ENCODE data around the gene MYOD1.

Gene MYOD1

DNA sequence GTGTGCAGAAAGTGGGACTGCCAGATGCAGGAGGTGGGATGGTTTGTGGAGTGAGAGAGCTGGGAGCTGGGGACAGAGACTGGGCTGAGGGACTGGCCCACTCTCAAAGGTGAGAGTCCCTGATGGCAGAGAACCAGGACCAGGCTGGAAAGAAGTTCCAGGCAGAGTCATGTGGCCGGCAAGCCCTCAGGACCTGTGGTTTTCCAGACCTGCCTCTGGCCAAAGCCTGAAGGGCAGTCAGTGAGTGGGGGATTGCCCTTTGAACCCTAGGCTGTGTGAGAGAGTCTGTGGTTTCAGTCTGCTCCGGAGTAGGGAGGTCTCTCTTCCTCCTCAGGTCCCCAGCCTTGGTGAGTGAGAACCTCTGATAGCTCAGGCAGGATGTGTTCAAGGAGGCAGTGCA is 32.2 kb downstream of the MYOD1 start:
- TF ChIP-seq REST (IDR thresholded peaks at IDR 0.05; ENCODE audit: insufficient read depth in 1 of 2, low read depth in 2 of 2, low read length in 2 of 2), result no peak
- no peak for TF ChIP-seq FOXP2 (optimal IDR thresholded peaks at IDR 0.05; ENCODE audit: borderline replicate concordance, extremely low read depth, extremely low read length, insufficient read depth)
- no peak for TF ChIP-seq POLR2AphosphoS5 (IDR thresholded peaks at IDR 0.05; ENCODE audit: low read depth, low read length)
- no peak for TF ChIP-seq SIN3A (IDR thresholded peaks at IDR 0.05; ENCODE audit: borderline replicate concordance, insufficient read depth, low read length)
- no peak for TF ChIP-seq TAF1 (IDR thresholded peaks at IDR 0.05; ENCODE audit: borderline replicate concordance, insufficient read depth, low read length)

GRCh38 chr11:17752144-17752543 is 32.8 kb downstream of the MYOD1 start:
- TF ChIP-seq SIN3A (IDR thresholded peaks at IDR 0.05; ENCODE audit: borderline replicate concordance, insufficient read depth, low read length), result no peak
- TF ChIP-seq TAF1 (IDR thresholded peaks at IDR 0.05; ENCODE audit: borderline replicate concordance, insufficient read depth, low read length), result no peak
- TF ChIP-seq REST (IDR thresholded peaks at IDR 0.05; ENCODE audit: insufficient read depth in 1 of 2, low read depth in 2 of 2, low read length in 2 of 2), result no peak
- TF ChIP-seq POLR2AphosphoS5 (IDR thresholded peaks at IDR 0.05; ENCODE audit: low read depth, low read length), result no peak
- no peak for TF ChIP-seq FOXP2 (optimal IDR thresholded peaks at IDR 0.05; ENCODE audit: borderline replicate concordance, extremely low read depth, extremely low read length, insufficient read depth)

- TF ChIP-seq SIN3A (IDR thresholded peaks at IDR 0.05; ENCODE audit: borderline replicate concordance, insufficient read depth, low read length), result no peak
Observed at GRCh38 chr11:17753153-17753552, 33.8 kb downstream of the MYOD1 start.

- TF ChIP-seq POLR2AphosphoS5 (IDR thresholded peaks at IDR 0.05; ENCODE audit: low read depth, low read length), result no peak
- no peak for TF ChIP-seq REST (IDR thresholded peaks at IDR 0.05; ENCODE audit: insufficient read depth in 1 of 2, low read depth in 2 of 2, low read length in 2 of 2)
- TF ChIP-seq TAF1 (IDR thresholded peaks at IDR 0.05; ENCODE audit: borderline replicate concordance, insufficient read depth, low read length), result no peak
Observed at GRCh38 chr11:17753641-17754040, 34.3 kb downstream of the MYOD1 start.

- TF ChIP-seq REST (IDR thresholded peaks at IDR 0.05; ENCODE audit: insufficient read depth in 1 of 2, low read depth in 2 of 2, low read length in 2 of 2) (no peak), POLR2AphosphoS5 (IDR thresholded peaks at IDR 0.05; ENCODE audit: low read depth, low read length) (no peak), TAF1 (IDR thresholded peaks at IDR 0.05; ENCODE audit: borderline replicate concordance, insufficient read depth, low read length) (no peak), SIN3A (IDR thresholded peaks at IDR 0.05; ENCODE audit: borderline replicate concordance, insufficient read depth, low read length) (no peak), FOXP2 (optimal IDR thresholded peaks at IDR 0.05; ENCODE audit: borderline replicate concordance, extremely low read depth, extremely low read length, insufficient read depth) (no peak)
Observed at GRCh38 chr11:17755891-17756290, 36.5 kb downstream of the MYOD1 start.

Measured in PFSK-1 (cell line).